Memory B cell (primary cell): ENCODE measurements around the gene SRA1.
A peak's percentile ranks its signal among the peaks of the same experiment; 100 is the strongest.
"Not testable (repeated sequence)": the region's sequence is repeated elsewhere in the genome, so short reads cannot be mapped to it uniquely, and the experiment has no call there.

Source experiments
- ATAC-seq: fragments of 150-1000 bp; cut with Tn5 transposase; 2 replicates; pipeline ENCODE4 v1.10.0; 2021; ENCODE audit warnings: low read depth, mild to moderate bottlenecking, moderate library complexity
- DNase-seq, 2 donors: peaks; one replicate each; pipeline ENCODE4 v3.0.0; 2022; ENCODE audit warnings: low spot score in 2 of 2
- H3K27ac Mint-ChIP-seq: one replicate; pipeline ENCODE4 v1.8.0; 2022; ENCODE audit warnings: mild to moderate bottlenecking, moderate library complexity, mixed read lengths
- H3K27me3 Mint-ChIP-seq: one replicate; pipeline ENCODE4 v1.8.0; 2022; ENCODE audit warnings: mixed read lengths
- H3K36me3 Mint-ChIP-seq: one replicate; pipeline ENCODE4 v1.8.0; 2022; ENCODE audit warnings: mild to moderate bottlenecking, mixed read lengths
- H3K4me1 Mint-ChIP-seq: one replicate; pipeline ENCODE4 v1.8.0; 2022; ENCODE audit warnings: mixed read lengths
- H3K4me3 Mint-ChIP-seq: one replicate; pipeline ENCODE4 v1.8.0; 2022; ENCODE audit warnings: mild to moderate bottlenecking, moderate library complexity, mixed read lengths
- H3K9me3 Mint-ChIP-seq: one replicate; pipeline ENCODE4 v1.8.0; 2022; ENCODE audit warnings: mixed read lengths

The SRA1 gene

DNA sequence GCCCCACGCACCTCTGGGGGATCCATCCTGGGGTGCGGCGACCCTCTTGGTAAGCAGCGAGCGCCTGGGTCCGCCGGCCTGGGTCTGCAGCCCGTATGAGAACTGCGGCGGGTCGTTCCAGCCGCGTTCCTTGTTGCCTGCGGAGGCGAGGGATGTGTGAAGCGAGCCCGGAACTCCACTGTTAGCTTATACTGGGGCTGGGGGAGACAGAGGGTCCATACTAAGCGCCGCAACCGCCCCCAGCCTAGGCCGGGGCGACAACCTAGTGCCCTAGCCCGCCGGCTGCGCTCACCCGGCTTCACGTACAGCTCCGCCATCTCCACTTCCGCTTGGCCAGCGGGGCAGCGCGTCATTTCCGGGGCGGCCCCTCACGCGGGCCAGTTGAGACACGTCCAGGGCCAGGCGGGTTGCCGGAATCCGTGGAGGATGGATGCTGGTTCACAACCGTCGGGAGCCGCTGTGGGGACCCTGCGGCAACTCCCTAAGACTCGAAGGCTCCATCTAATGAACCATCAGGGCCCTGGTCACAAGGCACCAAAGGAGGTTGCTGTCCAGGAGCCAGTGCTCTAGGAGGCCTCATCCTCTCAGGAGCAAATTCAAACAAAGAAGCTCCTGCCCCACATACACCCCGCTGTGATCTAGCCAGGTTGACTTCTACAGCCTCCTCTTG, at the start of gene SRA1:
Gene SRA1 (minus strand): TSS at position 338 of the 670 bp plus-strand sequence. CDS start 21 bp downstream, at position 317.
- Mint-ChIP-seq H3K4me3 (peak within 1 kb of the TSS; percentile 89), H3K27ac (peak within 1 kb of the TSS; percentile 95), H3K9me3 (no peaks in the 10 kb centered on the region), H3K36me3 (peaks cover 16% of the 10 kb centered on the region), H3K4me1 (peaks cover 44% of the 10 kb centered on the region), H3K27me3 (no peaks in the 10 kb centered on the region)
- ATAC-seq (peak; percentile 94), DNase-seq (peak; percentile 66 to 82)

DNA sequence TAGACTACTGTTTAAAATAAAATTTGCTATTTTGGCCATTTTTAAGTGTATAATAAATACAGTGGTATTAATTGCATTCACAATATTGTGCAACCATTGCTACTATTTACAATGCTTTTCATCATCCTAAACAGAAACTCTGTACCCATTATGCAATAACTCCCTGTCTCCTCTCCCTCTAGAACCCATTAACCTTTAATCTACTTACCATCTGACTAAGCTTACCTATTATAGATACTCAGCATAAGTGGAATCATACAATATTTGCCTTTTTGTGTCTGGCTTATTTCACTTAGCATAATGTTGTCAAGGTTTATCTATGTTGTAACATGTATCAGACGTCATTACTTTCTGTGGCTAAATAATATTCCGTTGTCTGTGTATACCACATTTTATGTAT, 49.8 kb upstream of the SRA1 start:
- H3K36me3 Mint-ChIP-seq: peaks cover 2% of the 10 kb centered on the region
- H3K4me3 Mint-ChIP-seq: no peak overlapping the region
- ATAC-seq (no peak), DNase-seq (no peak)
- H3K27ac Mint-ChIP-seq: no peak overlapping the region
- peaks cover 3% of the 10 kb centered on the region for H3K9me3 Mint-ChIP-seq
- H3K4me1 Mint-ChIP-seq: peaks cover 10% of the 10 kb centered on the region
- H3K27me3 Mint-ChIP-seq: peaks cover 2% of the 10 kb centered on the region

DNA sequence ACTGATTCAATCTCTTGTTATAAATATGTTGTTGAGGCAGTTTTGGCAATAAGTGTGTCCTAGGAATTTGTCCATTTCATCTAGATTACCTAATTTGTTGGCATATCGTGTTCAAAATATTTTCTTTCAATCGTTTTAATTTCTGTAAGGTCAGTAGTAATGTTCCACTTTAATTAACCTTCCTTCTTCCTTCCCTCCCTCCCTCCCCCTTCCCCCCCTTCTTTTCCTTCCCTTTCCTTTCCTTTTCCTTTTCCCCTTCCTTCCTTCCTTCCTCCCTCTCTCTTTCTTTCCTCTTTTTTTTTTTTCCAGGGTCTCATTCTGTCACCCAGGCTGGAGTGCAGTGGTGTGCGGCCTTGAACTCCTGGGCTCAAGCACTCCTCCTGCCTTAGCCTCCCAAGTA, 48.6 kb upstream of the SRA1 start:
- no peak overlapping the region for H3K4me3 Mint-ChIP-seq
- H3K27ac Mint-ChIP-seq: peak overlapping the region; percentile 47
- no peaks in the 10 kb centered on the region for H3K4me1 Mint-ChIP-seq
- H3K27me3 Mint-ChIP-seq: peaks cover 2% of the 10 kb centered on the region
- ATAC-seq (no peak), DNase-seq (no peak)
- peaks cover 5% of the 10 kb centered on the region for H3K9me3 Mint-ChIP-seq
- peaks cover 2% of the 10 kb centered on the region for H3K36me3 Mint-ChIP-seq

DNA sequence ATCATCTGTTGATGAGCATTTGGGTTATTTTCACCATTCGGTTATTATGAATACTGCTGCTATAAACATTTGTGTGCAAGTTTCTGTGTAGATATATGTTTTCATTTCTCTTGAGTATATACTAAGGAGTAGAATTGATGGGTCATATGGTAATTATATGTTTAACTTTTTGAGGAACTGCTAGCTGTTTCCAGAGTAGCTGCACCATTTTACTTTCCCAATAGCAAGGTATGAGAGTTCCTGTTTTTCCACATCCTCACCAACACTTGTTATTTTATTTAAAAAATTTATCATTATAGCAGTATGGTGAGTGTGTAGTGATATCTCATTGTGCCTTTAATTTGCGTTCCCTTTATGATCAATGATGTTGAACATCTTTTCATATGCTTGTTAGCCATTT, 46.5 kb upstream of the SRA1 start:
- Mint-ChIP-seq H3K4me3 (no peak overlapping the region), H3K27ac (no peak overlapping the region), H3K27me3 (peaks cover 2% of the 10 kb centered on the region), H3K36me3 (peaks cover 2% of the 10 kb centered on the region), H3K9me3 (peaks cover 5% of the 10 kb centered on the region), H3K4me1 (no peaks in the 10 kb centered on the region)
- ATAC-seq (no peak), DNase-seq (no peak)

DNA sequence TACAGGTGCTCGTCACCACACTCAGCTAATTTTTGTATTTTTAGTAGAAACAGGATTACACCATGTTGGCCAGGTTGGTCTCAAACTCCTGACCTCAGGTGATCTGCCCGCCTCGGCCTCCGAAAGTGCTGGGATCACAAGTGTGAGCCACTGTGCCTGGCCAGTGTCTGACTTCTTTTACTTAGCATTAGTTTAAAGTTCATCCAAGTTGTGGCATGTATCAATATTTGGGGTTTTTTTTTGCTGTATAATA, 46.1 kb upstream of the SRA1 start:
- not testable (repeated sequence) for H3K27ac Mint-ChIP-seq, H3K27me3 Mint-ChIP-seq, ATAC-seq, H3K36me3 Mint-ChIP-seq, H3K9me3 Mint-ChIP-seq, DNase-seq, H3K4me3 Mint-ChIP-seq, H3K4me1 Mint-ChIP-seq

DNA sequence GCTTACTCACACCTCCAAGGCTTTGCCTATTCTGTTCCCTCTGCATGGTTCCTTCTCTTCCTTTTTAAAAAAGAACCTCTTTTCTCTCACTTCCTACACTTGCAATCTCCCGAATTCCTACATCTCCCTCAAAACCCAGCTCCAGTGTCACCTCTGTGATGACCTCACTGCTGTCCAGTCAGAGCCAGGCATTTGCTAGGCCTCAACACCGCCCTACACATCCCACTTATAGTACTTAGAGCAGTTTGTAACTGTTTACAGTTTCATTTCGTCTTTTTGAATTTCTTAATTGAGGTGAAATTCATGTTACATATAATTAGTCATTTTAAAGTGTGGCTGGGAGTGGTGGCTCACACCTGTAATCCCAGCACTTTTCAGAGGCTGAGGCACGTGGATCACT, 44.9 kb upstream of the SRA1 start:
- Mint-ChIP-seq H3K4me1 (no peaks in the 10 kb centered on the region), H3K9me3 (peaks cover 5% of the 10 kb centered on the region), H3K27ac (no peak overlapping the region), H3K27me3 (peaks cover 2% of the 10 kb centered on the region), H3K4me3 (no peak overlapping the region), H3K36me3 (peaks cover 2% of the 10 kb centered on the region)
- DNase-seq (no peak), ATAC-seq (no peak)

DNA sequence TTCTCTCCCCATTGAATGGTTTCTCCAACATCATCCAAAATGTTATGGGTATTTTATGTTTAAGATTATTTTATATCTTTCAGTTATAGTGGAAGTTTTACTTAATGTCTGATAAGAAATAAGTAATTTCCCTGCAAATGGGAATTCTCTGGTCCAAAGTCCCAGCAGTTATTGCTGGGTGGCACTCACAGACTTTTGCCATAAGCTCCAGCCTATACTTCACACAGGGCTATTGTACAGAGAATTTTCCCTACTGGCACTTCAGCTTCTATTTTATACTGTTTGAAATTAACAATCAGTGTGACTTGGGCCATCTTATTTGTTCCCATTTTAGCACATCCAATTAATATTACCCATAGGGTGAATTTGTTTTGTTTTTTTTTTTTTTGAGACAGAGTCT, 42.8 kb upstream of the SRA1 start:
- no peaks in the 10 kb centered on the region for H3K4me1 Mint-ChIP-seq
- no peaks in the 10 kb centered on the region for H3K36me3 Mint-ChIP-seq
- peaks cover 3% of the 10 kb centered on the region for H3K9me3 Mint-ChIP-seq
- DNase-seq (no peak), ATAC-seq (no peak)
- H3K27ac Mint-ChIP-seq: no peak overlapping the region
- no peak overlapping the region for H3K4me3 Mint-ChIP-seq
- H3K27me3 Mint-ChIP-seq: peaks cover 5% of the 10 kb centered on the region

DNA sequence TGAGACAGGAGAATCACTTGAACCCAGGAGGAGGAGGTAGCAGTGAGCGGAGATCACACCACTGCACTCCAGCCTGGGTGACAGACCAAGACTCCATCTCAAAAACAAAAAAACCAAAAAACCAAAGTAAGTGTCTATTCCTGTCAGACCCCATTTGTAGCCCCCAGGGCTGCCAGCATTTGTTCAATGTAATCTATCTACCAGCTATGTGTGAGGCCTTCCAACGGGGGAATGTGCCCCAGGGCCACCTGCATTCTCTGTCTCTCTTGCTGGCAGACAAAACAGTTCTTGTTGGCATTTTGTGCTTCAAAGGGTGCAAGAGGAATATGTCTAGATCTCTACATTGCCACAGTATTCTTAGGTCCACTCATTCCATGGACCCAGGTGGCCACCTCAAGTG, 41.6 kb upstream of the SRA1 start:
- DNase-seq (no peak), ATAC-seq (no peak)
- Mint-ChIP-seq H3K4me1 (no peaks in the 10 kb centered on the region), H3K4me3 (no peak overlapping the region), H3K27me3 (peaks cover 5% of the 10 kb centered on the region), H3K36me3 (no peaks in the 10 kb centered on the region), H3K27ac (no peak overlapping the region), H3K9me3 (peaks cover 3% of the 10 kb centered on the region)

DNA sequence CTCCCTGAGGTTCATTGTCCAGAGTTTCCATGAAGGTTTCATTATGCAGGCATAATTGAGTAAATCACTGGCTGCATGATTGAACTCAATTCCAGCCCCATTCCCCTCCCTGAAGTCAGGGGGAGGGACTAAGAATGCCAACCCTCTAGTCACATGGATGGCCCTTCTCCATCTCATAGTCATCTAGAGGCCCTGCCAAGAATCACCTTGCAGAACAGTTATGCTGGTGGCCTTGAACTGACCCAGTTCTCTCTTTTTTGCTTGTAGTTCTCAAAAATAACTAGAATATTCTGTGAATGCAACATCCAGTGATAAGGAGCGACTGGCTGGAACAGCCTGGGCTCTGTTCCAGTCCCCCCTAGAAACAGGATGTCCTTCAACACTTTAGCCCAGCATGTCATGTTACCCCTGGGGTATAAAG, 39.1 kb upstream of the SRA1 start:
- H3K4me3 Mint-ChIP-seq: no peak overlapping the region
- no peak for DNase-seq
- H3K27ac Mint-ChIP-seq: no peak overlapping the region
- H3K4me1 Mint-ChIP-seq: no peaks in the 10 kb centered on the region
- no peaks in the 10 kb centered on the region for H3K9me3 Mint-ChIP-seq
- peaks cover 5% of the 10 kb centered on the region for H3K27me3 Mint-ChIP-seq
- no peak for ATAC-seq
- H3K36me3 Mint-ChIP-seq: no peaks in the 10 kb centered on the region

DNA sequence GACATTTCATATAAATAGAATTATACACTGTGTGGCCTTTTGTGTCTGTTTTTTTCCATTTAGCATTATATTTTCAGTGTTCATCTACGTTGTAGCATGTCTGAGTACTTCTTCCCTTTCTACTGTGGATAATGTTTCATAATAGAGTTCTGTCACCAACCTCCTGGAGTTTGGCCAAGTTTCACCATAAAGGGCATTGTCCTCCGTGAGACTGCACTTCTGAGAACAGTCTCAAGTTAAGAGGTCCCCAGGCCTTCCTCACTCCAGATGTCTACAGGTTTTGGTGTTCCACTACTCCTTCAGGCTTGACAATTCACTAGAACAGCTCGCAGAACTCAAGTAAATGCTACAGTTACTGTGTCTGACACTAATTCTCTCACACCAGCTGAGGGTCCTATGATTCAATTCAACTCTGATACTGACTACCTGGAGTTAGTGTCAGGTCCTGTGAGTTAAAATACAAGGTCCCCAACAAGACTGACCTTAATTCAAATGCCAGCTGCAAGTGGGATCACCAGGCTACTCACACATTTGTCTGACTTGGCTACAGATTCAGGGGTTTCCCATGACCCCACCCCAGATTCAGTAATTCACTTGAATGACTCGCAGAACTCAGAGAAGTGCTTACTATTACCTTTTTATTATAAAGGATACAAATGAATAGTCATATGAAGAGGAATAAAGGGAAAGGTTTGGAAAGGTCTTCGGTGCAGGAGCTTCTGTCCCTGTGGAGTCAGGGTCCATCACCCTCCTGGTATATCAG, 38.4 kb upstream of the SRA1 start:
- DNase-seq: no peak
- no peaks in the 10 kb centered on the region for H3K4me1 Mint-ChIP-seq
- no peak overlapping the region for H3K4me3 Mint-ChIP-seq
- no peaks in the 10 kb centered on the region for H3K36me3 Mint-ChIP-seq
- H3K27me3 Mint-ChIP-seq: peaks cover 5% of the 10 kb centered on the region
- H3K27ac Mint-ChIP-seq: no peak overlapping the region
- ATAC-seq: no peak
- H3K9me3 Mint-ChIP-seq: no peaks in the 10 kb centered on the region

DNA sequence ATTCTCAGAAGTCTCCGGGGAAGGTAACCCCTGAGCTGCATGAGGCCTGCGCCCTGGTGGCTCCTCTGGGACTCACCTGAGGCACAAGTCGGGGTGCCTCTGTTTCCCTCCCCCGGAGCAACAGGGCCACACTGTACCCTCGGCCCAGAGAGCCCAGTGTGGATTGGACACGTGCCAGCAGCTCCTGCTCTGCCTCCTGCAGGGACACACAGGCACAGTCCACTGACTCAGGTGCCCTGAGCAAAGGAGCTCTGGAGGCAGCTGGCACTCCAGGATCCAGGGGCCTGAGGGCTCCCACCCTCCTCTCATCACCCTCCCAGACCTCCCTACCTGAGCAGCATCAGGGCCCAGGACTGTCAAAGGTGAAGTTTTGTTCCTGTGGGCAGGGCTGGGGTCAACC, 36.9 kb upstream of the SRA1 start:
- Mint-ChIP-seq H3K36me3 (no peaks in the 10 kb centered on the region), H3K9me3 (no peaks in the 10 kb centered on the region), H3K4me3 (no peak overlapping the region), H3K27me3 (peaks cover 5% of the 10 kb centered on the region), H3K4me1 (no peaks in the 10 kb centered on the region), H3K27ac (no peak overlapping the region)
- DNase-seq (no peak), ATAC-seq (no peak)

DNA sequence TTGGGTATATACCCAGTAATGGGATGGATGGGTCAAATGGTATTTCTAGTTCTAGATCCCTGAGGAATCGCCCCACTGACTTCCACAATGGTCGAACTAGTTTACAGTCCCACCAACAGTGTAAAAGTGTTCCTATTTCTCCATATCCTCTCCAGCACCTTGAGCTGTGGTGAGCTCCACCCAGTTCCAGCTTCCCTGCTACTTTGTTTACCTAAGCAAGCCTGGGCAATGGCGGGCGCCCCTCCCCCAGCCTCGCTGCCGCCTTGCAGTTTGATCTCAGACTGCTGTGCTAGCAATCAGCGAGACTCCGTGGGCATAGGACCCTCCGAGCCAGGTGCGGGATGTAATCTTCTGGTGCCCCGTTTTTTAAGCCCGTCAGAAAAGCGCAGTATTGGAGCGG, 35.8 kb upstream of the SRA1 start:
- ATAC-seq, H3K36me3 Mint-ChIP-seq, H3K27ac Mint-ChIP-seq, H3K4me3 Mint-ChIP-seq, H3K27me3 Mint-ChIP-seq, DNase-seq, H3K4me1 Mint-ChIP-seq, H3K9me3 Mint-ChIP-seq: not testable (repeated sequence)

DNA sequence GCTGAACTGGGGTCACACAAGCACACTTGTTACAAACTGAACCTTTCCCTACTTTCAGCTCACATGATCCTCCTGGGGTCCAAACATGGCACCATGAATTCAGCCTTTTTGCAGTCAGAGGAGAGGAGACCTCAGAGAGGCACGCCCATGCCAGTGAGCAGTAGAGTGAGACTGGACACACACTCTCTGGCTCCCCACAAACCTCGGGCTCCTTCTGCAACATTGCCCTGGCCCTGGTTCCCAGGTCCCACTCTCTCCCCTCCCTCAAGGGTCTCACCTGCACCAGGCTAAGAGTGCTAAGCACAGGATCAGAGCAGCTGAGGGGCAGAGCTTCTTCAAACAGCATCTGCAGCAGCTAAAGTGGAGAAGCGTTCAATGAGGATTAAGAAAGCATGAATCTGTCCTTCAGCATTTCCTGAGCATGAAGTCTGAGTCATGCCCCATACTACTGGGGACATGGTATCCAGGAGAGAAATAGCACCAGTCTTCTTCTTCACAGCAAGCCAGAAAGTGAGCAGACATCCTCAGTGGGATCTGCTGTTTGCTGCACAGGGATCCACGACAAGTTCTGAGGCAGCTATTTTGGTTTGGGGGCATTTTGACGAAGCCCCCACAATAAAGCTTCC, 34.6 kb upstream of the SRA1 start:
- DNase-seq (no peak), ATAC-seq (no peak)
- peaks cover 1% of the 10 kb centered on the region for H3K9me3 Mint-ChIP-seq
- H3K27me3 Mint-ChIP-seq: peaks cover 5% of the 10 kb centered on the region
- no peak overlapping the region for H3K4me3 Mint-ChIP-seq
- H3K4me1 Mint-ChIP-seq: no peaks in the 10 kb centered on the region
- H3K36me3 Mint-ChIP-seq: no peaks in the 10 kb centered on the region
- H3K27ac Mint-ChIP-seq: no peak overlapping the region

DNA sequence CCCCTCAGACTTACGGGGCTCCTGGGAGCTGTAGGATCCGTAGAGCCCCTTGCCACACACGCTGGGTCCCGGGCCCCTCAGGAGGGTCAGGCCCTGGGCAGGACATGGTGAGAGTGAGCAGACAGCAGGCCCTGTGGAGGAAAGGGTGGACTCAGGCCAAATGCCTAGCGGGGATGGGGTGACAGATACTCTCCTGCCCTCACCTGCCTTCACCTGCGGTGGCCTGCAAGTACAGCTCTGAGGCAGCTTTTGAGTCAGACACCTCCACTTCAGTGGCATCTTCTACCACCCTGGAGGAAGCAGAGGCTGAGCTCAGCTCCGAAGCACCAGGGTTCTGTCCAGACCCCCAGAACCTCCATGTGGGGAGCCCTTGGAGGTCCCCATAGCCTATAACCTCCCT, 33.6 kb upstream of the SRA1 start:
- H3K4me1 Mint-ChIP-seq: no peaks in the 10 kb centered on the region
- peaks cover 5% of the 10 kb centered on the region for H3K27me3 Mint-ChIP-seq
- DNase-seq (no peak), ATAC-seq (no peak)
- no peak overlapping the region for H3K27ac Mint-ChIP-seq
- H3K36me3 Mint-ChIP-seq: no peaks in the 10 kb centered on the region
- H3K4me3 Mint-ChIP-seq: no peak overlapping the region
- peaks cover 1% of the 10 kb centered on the region for H3K9me3 Mint-ChIP-seq
